Osteoblast (primary cell): ENCODE results near the gene FIGNL2. TPM values are rescaled to one million over a fixed set of nuclear protein-coding genes. Genes with fewer than 3 reads are reported as not detected.

ENCODE experiments used
- DNase-seq: peaks from one replicate; pipeline ENCODE4 v3.0.0; 2011; ENCODE audit warnings: low spot score, mixed read lengths; ENCODE audit not compliant: insufficient read length; ENCODE audit errors: missing footprints
- H2AFZ ChIP-seq: 2 replicates; pipeline ENCODE4 v1.6.0; 2011; ENCODE audit warnings: mild to moderate bottlenecking, low read length
- H3K27ac ChIP-seq: 2 replicates; pipeline ENCODE4 v1.5.1; 2011; ENCODE audit warnings: mild to moderate bottlenecking, low read depth, low read length, moderate library complexity
- H3K27me3 ChIP-seq: 2 replicates; pipeline ENCODE4 v1.6.0; 2012; ENCODE audit warnings: mild to moderate bottlenecking, control low read depth, inconsistent platforms, low read length, moderate library complexity; ENCODE audit not compliant: insufficient read depth
- H3K36me3 ChIP-seq: 2 replicates; pipeline ENCODE4 v1.5.1; 2011; ENCODE audit warnings: mild to moderate bottlenecking, low read length, control low read depth, moderate library complexity; ENCODE audit not compliant: insufficient read depth
- H3K4me1 ChIP-seq: 2 replicates; pipeline ENCODE4 v1.5.1; 2011; ENCODE audit warnings: mild to moderate bottlenecking, low read length, control low read depth, moderate library complexity; ENCODE audit not compliant: insufficient read depth
- H3K4me2 ChIP-seq: 2 replicates; pipeline ENCODE4 v1.6.0; 2011; ENCODE audit warnings: mild to moderate bottlenecking, low read length; ENCODE audit not compliant: insufficient read depth
- H3K4me3 ChIP-seq: fragments of 200-600 bp; sonication (generic); 3 replicates; pipeline ENCODE4 v1.5.1; 2012; ENCODE audit warnings: mild to moderate bottlenecking, low read length, inconsistent platforms; ENCODE audit not compliant: insufficient read depth
- H3K79me2 ChIP-seq: 2 replicates; pipeline ENCODE4 v1.6.0; 2012; ENCODE audit warnings: mild to moderate bottlenecking, low read length, control low read depth, inconsistent platforms; ENCODE audit not compliant: insufficient read depth
- H3K9me3 ChIP-seq: 2 replicates; pipeline ENCODE4 v1.5.1; 2011; ENCODE audit warnings: low read depth, low read length, control low read depth
- H4K20me1 ChIP-seq: 2 replicates; pipeline ENCODE4 v1.6.0; 2012; ENCODE audit warnings: mild to moderate bottlenecking, low read length, control low read depth; ENCODE audit not compliant: insufficient read depth
- total RNA-seq: library from RNA; depleted of rRNA; stranded (reverse); fragments of >200 nt; gene quantifications from 2 replicates; pipeline ENCODE4 v1.2.3, GENCODE V29; 2012
- TF ChIP-seq, protein P1 (sequence below): IDR thresholded peaks from 2 replicates; pipeline ENCODE4 v1.5.1; 2011; ENCODE audit warnings: mild to moderate bottlenecking, low read depth, low read length, moderate library complexity; ENCODE audit errors: extremely low read depth

Gene FIGNL2
- total RNA-seq, 1 donor, result 0.36 TPM

DNA sequence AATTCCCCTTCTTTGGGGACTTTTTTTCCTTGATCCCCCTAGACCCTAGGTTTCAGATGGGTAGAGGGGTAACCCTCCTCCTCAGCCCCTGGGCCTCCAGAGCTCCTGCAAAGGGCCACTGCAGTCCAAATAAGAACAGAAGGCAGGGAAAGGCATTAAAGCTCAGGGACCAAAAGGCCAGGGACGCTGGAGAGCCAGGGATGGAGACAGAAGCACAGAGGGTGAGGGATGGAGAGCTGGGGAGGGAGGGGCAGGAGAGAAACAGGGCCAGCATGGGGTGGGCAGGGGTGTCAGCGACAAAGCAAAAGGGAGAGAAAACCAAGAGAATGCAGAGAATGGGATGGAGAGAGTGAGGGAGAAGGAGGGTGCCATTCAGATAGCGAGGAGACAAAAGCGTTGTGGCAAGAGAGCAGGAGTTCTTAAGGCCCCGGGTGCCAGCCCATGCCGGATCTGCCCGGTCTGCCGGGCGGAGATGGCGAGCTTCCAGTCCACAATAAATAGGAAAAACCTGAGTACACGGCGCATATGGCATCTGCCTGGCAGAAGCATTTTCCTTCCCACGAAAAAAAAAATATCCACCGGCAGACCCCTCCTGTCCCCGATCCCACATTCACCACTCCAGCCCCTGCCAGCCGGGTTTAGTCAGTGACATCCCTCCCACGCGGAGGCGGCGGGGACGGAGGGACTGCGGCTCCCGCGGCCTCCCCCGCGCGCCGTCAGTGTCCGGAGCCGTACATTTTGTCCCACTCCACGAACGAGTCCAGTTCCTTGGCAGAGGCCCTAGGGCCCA, 28.6 kb downstream of the FIGNL2 start:
- H3K9me3 ChIP-seq, result no peaks in the 10 kb centered on the region
- peak overlapping the region; percentile 69 for H3K4me3 ChIP-seq
- peaks cover 2% of the 10 kb centered on the region for H4K20me1 ChIP-seq
- no peaks in the 10 kb centered on the region for H3K79me2 ChIP-seq
- H3K4me1 ChIP-seq, result peaks cover 30% of the 10 kb centered on the region
- no peaks in the 10 kb centered on the region for H3K27me3 ChIP-seq
- no peaks in the 10 kb centered on the region for H3K36me3 ChIP-seq
- peak; percentile 91 for DNase-seq
- peak overlapping the region; percentile 75 for H3K4me2 ChIP-seq
- H3K27ac ChIP-seq, result peak overlapping the region; percentile 69
- TF ChIP-seq, protein P1, sequence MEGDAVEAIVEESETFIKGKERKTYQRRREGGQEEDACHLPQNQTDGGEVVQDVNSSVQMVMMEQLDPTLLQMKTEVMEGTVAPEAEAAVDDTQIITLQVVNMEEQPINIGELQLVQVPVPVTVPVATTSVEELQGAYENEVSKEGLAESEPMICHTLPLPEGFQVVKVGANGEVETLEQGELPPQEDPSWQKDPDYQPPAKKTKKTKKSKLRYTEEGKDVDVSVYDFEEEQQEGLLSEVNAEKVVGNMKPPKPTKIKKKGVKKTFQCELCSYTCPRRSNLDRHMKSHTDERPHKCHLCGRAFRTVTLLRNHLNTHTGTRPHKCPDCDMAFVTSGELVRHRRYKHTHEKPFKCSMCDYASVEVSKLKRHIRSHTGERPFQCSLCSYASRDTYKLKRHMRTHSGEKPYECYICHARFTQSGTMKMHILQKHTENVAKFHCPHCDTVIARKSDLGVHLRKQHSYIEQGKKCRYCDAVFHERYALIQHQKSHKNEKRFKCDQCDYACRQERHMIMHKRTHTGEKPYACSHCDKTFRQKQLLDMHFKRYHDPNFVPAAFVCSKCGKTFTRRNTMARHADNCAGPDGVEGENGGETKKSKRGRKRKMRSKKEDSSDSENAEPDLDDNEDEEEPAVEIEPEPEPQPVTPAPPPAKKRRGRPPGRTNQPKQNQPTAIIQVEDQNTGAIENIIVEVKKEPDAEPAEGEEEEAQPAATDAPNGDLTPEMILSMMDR, result no peak
- H2AFZ ChIP-seq, result peak overlapping the region; percentile 62

DNA sequence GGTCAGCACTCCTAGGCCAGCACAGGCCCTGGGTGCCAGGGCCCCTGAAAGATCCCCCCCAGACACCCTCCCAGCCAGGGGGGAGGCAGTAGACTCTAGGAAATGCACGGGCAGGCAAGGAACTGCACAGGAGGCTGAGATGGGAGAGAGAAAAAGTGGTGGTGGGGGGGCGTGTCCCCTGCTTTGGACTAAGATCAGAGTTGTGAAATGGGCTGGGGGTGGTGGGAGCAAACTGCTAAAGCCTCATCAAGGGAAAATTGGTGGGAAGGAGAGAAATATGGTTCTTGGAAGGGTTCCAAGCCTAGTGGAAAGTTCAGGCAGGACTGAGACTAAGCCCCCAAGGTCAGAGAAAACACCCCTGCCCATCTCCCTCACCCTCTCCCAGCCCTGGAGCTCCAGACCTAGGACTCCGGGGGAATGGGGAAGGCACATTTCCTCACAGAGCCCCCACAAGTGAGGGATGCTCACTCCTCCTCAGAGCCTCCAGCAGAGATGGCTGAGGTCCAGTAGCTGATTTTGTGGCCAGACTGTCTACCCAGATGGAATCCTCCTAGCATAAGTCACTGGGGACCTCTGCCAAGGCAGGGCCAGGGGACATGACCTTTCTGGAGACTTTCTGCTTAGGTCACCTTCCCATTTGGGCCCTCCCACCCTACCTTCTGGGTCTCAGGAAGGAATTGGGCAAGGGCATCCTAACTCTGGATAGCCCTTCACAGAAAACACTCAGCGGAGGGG, 29.8 kb downstream of the FIGNL2 start:
- TF ChIP-seq, protein P1, result no peak
- Histone ChIP-seq H4K20me1 (peaks cover 2% of the 10 kb centered on the region), H3K27ac (peak overlapping the region; percentile 69), H3K79me2 (no peaks in the 10 kb centered on the region), H3K4me3 (peak overlapping the region; percentile 35), H3K27me3 (no peaks in the 10 kb centered on the region), H3K9me3 (no peaks in the 10 kb centered on the region), H3K4me2 (peak overlapping the region; percentile 75), H2AFZ (no peak overlapping the region), H3K4me1 (peaks cover 36% of the 10 kb centered on the region), H3K36me3 (no peaks in the 10 kb centered on the region)
- peak; percentile 98 for DNase-seq

DNA sequence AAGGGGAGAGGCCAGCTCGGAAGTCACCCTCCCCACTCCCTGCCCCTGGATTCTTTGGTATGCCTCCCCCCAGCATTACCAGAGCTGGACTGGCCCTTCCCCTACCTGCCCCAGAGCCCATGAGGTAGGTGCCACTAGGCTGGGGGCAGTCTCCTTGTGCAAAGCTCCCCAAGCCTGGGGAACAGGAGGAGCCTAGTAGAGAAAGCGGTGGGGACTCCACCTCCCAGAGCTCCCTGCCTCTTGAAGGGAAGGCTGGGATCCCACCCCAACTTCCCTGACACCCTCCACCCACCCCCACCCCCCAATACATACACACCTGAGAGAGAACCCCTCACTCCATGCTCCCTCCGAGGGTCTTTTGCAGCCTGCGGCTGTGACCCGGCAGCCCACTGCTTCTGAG, 30.4 kb downstream of the FIGNL2 start:
- H3K27me3 ChIP-seq, result no peaks in the 10 kb centered on the region
- TF ChIP-seq, protein P1, result no peak
- no peak overlapping the region for H3K27ac ChIP-seq
- no peaks in the 10 kb centered on the region for H3K9me3 ChIP-seq
- H4K20me1 ChIP-seq, result no peaks in the 10 kb centered on the region
- peaks cover 37% of the 10 kb centered on the region for H3K4me1 ChIP-seq
- peak; percentile 73 for DNase-seq
- H3K4me3 ChIP-seq, result no peak overlapping the region
- no peak overlapping the region for H2AFZ ChIP-seq
- H3K36me3 ChIP-seq, result no peaks in the 10 kb centered on the region
- peak overlapping the region; percentile 39 for H3K4me2 ChIP-seq
- no peaks in the 10 kb centered on the region for H3K79me2 ChIP-seq
